ENCODE measurements around the gene XPR1.
"Not testable (repeated sequence)": the region's sequence is repeated elsewhere in the genome, so short reads cannot be mapped to it uniquely, and the experiment has no call there.

DNA sequence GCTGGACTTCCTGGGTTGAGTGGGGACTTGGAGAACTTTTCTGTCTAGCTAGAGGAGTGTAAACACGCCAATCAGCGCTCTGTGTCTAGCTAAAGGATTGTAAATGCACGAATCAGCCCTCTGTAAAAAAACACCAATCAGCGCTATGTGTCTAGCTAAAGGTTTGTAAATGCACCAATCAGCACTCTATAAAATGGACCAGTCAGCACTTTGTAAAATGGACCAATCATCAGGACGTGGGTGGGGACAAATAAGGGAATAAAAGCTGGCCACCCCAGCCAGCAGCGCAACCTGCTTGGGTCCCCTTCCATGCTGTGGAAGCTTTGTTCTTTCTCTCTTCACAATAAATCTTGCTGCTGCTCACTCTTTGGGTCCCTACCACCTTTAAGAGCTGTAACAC lies 94.2 kb downstream of the XPR1 start:
- TF ChIP-seq, protein P1, sequence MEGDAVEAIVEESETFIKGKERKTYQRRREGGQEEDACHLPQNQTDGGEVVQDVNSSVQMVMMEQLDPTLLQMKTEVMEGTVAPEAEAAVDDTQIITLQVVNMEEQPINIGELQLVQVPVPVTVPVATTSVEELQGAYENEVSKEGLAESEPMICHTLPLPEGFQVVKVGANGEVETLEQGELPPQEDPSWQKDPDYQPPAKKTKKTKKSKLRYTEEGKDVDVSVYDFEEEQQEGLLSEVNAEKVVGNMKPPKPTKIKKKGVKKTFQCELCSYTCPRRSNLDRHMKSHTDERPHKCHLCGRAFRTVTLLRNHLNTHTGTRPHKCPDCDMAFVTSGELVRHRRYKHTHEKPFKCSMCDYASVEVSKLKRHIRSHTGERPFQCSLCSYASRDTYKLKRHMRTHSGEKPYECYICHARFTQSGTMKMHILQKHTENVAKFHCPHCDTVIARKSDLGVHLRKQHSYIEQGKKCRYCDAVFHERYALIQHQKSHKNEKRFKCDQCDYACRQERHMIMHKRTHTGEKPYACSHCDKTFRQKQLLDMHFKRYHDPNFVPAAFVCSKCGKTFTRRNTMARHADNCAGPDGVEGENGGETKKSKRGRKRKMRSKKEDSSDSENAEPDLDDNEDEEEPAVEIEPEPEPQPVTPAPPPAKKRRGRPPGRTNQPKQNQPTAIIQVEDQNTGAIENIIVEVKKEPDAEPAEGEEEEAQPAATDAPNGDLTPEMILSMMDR (IDR thresholded peaks at IDR 0.05): not testable (repeated sequence)
- TF ChIP-seq EZH2 (IDR thresholded peaks at IDR 0.05; ENCODE audit: borderline replicate concordance, insufficient read depth, low read depth, low read length, poor library complexity, severe bottlenecking): not testable (repeated sequence)

Measured in B cell (primary cell).